GM23248 (cell line): ENCODE measurements around the gene NEUROD1. TPM values are rescaled to one million over a fixed set of nuclear protein-coding genes. Genes with fewer than 3 reads are reported as not detected.

Experiments
- DNase-seq: peaks from one replicate; pipeline ENCODE4 v3.0.0-alpha.2; 2015
- H2AFZ ChIP-seq: fragments of 200-600 bp; sonication (generic); 2 replicates; pipeline ENCODE4 v1.6.1; 2016; ENCODE audit warnings: antibody characterized with exemption
- H3F3A ChIP-seq: fragments of 200-600 bp; sonication (generic); 2 replicates; pipeline ENCODE4 v1.6.1; 2016; ENCODE audit warnings: mild to moderate bottlenecking, antibody characterized with exemption, mixed run types; ENCODE audit not compliant: insufficient read depth
- H3K27ac ChIP-seq: fragments of 200-600 bp; sonication (generic); 2 replicates; pipeline ENCODE4 v1.5.1; 2016; ENCODE audit warnings: mild to moderate bottlenecking
- H3K27me3 ChIP-seq: fragments of 200-600 bp; sonication (generic); replicated peaks from 2 replicates; pipeline ENCODE4 v1.6.1; 2016; ENCODE audit warnings: mild to moderate bottlenecking; ENCODE audit not compliant: insufficient read depth
- H3K36me3 ChIP-seq: fragments of 200-600 bp; sonication (generic); 2 replicates; pipeline ENCODE4 v1.6.1; 2016; ENCODE audit warnings: low read depth, mild to moderate bottlenecking
- H3K4me1 ChIP-seq: fragments of 200-600 bp; sonication (generic); 2 replicates; pipeline ENCODE4 v1.6.1; 2016; ENCODE audit warnings: mild to moderate bottlenecking; ENCODE audit not compliant: insufficient read depth
- H3K4me2 ChIP-seq: fragments of 200-600 bp; sonication (generic); one replicate; pipeline ENCODE4 v1.6.1; 2016; ENCODE audit warnings: mild to moderate bottlenecking; ENCODE audit not compliant: unreplicated experiment
- H3K4me3 ChIP-seq: fragments of 200-600 bp; sonication (generic); 2 replicates; pipeline ENCODE4 v1.5.1; 2016; ENCODE audit warnings: mild to moderate bottlenecking
- H3K79me2 ChIP-seq: fragments of 200-600 bp; sonication (generic); 2 replicates; pipeline ENCODE4 v1.6.1; 2016; ENCODE audit warnings: mild to moderate bottlenecking; ENCODE audit not compliant: insufficient read depth
- H3K9ac ChIP-seq: fragments of 200-600 bp; sonication (generic); 2 replicates; pipeline ENCODE4 v1.6.1; 2016; ENCODE audit warnings: mild to moderate bottlenecking
- H3K9me2 ChIP-seq: fragments of 200-600 bp; sonication (generic); 2 replicates; pipeline ENCODE4 v1.6.1; 2016; ENCODE audit warnings: mixed run types, mild to moderate bottlenecking, moderate library complexity; ENCODE audit not compliant: insufficient read depth
- H3K9me3 ChIP-seq: fragments of 200-600 bp; sonication (generic); one replicate; pipeline ENCODE4 v1.6.1; 2017; ENCODE audit warnings: low read depth
- H4K20me1 ChIP-seq: fragments of 200-600 bp; sonication (generic); 2 replicates; pipeline ENCODE4 v1.6.0; 2016; ENCODE audit not compliant: insufficient read depth
- EZH2 ChIP-seq: fragments of 200-600 bp; sonication (generic); IDR thresholded peaks from 2 replicates; pipeline ENCODE4 v1.6.1; 2018; ENCODE audit warnings: antibody characterized with exemption, mild to moderate bottlenecking; ENCODE audit not compliant: insufficient read depth, poor library complexity, severe bottlenecking
- EZH2phosphoT487 ChIP-seq: fragments of 200-600 bp; sonication (generic); IDR thresholded peaks from 2 replicates; pipeline ENCODE4 v1.6.1; 2018; ENCODE audit warnings: antibody characterized with exemption, moderate library complexity, mild to moderate bottlenecking, low read depth; ENCODE audit not compliant: insufficient read depth
- WGBS, 2 experiments: methylation state at CpG; one replicate each; pipeline ENCODE4 v1.1.6; 2015 to 2017; ENCODE audit warnings: low lambda C conversion rate in 2 of 2, low coverage in 1 of 2; ENCODE audit errors: missing lambda C conversion rate in 2 of 2; 5-methylcytosine and 5-hydroxymethylcytosine counted together
- in situ Hi-C: fragments of 300-500 bp; cut with MboI; formaldehyde crosslinking; loops from 2 replicates; pipeline ENCODE4 v1.15.0; 2020
- polyA plus RNA-seq: library from polyadenylated mRNA; unstranded; fragments of >200 nt; fragmentation: Nextera tagmentation; extraction: Ambion mirVana; gene quantifications from 2 replicates; pipeline ENCODE4 v1.2.1, GENCODE V29; 2016
- total RNA-seq: library from RNA; depleted of rRNA; stranded (reverse); fragments of >200 nt; shearing (Covaris generic); gene quantifications from 2 replicates; pipeline ENCODE4 v1.2.3, GENCODE V29; 2014

NEUROD1 gene
- total and polyA plus RNA-seq, 2 experiments from 2014 or later = not detected

DNA sequence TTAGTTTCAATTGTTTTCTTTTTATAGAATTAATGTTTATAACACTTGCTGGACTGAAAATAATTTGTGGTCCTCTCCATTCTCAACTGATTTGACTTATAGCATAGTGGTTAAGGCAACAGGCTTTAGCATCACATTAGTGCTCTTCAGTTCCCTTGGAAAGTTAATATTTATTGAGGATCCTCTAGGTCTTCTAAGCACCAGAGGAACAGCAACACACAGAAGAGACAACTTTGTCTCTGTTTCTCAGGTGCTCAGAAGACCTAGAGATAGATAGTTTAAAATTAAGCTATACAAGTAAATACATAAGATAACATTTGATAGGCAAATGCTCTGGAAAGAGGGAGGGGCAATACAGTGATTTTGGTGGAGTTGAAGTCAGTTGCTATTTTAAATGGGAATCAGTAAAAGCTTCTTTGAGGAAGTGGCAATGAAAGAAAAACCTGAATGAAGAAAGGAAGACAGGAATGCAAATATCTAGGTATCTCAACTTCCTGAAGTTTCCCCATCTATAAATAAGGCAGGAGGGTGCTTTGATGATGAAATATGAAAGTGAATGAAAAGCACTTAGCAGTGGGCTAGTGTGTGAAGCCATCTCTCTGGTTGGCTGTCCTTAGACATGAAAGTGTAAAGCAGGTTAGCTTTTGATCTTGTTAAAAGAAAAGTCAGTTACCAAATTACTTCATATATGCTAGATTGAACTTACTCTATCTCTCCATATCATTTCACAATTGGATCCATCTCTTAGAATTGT, 7.9 kb downstream of the NEUROD1 start:
- in situ Hi-C loops = no loop called here

DNA sequence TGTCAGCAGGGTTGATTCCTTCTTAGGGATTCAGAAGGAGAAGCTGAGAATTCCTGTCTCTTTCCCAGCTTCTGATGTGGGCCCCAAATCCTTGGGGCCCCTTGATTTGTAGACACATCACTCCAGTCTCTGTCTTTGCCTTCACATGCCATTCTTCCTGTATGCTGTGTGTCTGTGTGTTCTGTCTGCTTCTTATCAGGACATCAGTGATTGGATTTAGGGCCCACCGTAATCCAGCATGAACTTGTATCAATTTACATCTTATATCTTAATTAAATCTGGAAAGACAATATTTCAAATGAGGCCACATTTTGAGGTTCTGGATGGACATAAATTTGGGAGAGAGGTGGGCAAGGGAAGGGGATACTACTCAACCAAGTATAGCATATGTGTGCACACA, 9.7 kb downstream of the NEUROD1 start:
- Histone ChIP-seq H3K9me2 (no peaks in the 10 kb centered on the region), H3K27ac (no peak overlapping the region), H3K27me3 (peaks cover 52% of the 10 kb centered on the region), H3F3A (no peaks in the 10 kb centered on the region), H4K20me1 (no peaks in the 10 kb centered on the region), H2AFZ (no peak overlapping the region), H3K9ac (no peak overlapping the region), H3K4me3 (no peak overlapping the region), H3K4me2 (no peak overlapping the region), H3K36me3 (no peaks in the 10 kb centered on the region), H3K4me1 (no peaks in the 10 kb centered on the region), H3K79me2 (no peaks in the 10 kb centered on the region), H3K9me3 (no peaks in the 10 kb centered on the region)
- no peak for DNase-seq
- TF ChIP-seq EZH2phosphoT487 (no peak), EZH2 (no peak)
- WGBS, 2 experiments = 32 to 57% methylated on average over 1 of the region's 1 CpG
- in situ Hi-C loops = no loop called here

More for the DNA sequence above, 7.9 kb downstream of the NEUROD1 start:
- H2AFZ ChIP-seq = no peak overlapping the region
- no peaks in the 10 kb centered on the region for H3K79me2 ChIP-seq
- no peaks in the 10 kb centered on the region for H3K36me3 ChIP-seq
- no peak overlapping the region for H3K4me2 ChIP-seq
- H3K27ac ChIP-seq = no peak overlapping the region
- no peaks in the 10 kb centered on the region for H3K4me1 ChIP-seq
- no peak overlapping the region for H3K9ac ChIP-seq
- H3K9me3 ChIP-seq = no peaks in the 10 kb centered on the region
- H3K4me3 ChIP-seq = no peak overlapping the region
- no peaks in the 10 kb centered on the region for H4K20me1 ChIP-seq
- no peak for DNase-seq
- H3K27me3 ChIP-seq = peaks cover 57% of the 10 kb centered on the region
- H3K9me2 ChIP-seq = no peaks in the 10 kb centered on the region
- no peaks in the 10 kb centered on the region for H3F3A ChIP-seq
- TF ChIP-seq EZH2 = no peak
- no peak for TF ChIP-seq EZH2phosphoT487

DNA sequence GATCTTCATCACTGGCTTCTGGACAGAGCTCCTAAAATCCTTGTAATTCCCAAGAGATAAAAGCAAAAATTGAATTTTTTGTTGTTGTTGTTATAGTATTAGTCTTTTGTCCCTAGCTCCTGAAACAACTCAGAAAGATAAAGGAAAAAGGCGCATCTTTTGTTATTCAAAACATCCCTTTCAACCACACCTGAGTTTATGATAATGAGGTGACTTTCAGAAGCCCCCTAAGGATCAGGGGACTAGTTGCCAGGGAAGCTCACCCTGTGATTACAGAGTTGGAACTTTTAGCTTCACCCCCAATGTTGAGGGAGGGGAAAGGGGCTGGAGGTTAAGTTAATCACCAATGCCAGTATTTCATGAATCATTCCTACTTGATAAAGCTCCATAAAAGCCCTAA, 13.1 kb downstream of the NEUROD1 start:
- no peaks in the 10 kb centered on the region for H3K36me3 ChIP-seq
- no peaks in the 10 kb centered on the region for H3K4me1 ChIP-seq
- no peak overlapping the region for H3K4me3 ChIP-seq
- no peaks in the 10 kb centered on the region for H4K20me1 ChIP-seq
- WGBS, 2 experiments = 10 to 26% methylated on average over 1 of the region's 1 CpG
- no peaks in the 10 kb centered on the region for H3K79me2 ChIP-seq
- H3K4me2 ChIP-seq = no peak overlapping the region
- no peaks in the 10 kb centered on the region for H3F3A ChIP-seq
- H3K27me3 ChIP-seq = peaks cover 34% of the 10 kb centered on the region
- no peak for TF ChIP-seq EZH2phosphoT487
- TF ChIP-seq EZH2 = no peak
- no peaks in the 10 kb centered on the region for H3K9me3 ChIP-seq
- DNase-seq = no peak
- H3K27ac ChIP-seq = no peak overlapping the region
- H3K9ac ChIP-seq = no peak overlapping the region
- in situ Hi-C loops = no loop called here
- no peak overlapping the region for H2AFZ ChIP-seq
- H3K9me2 ChIP-seq = no peaks in the 10 kb centered on the region

DNA sequence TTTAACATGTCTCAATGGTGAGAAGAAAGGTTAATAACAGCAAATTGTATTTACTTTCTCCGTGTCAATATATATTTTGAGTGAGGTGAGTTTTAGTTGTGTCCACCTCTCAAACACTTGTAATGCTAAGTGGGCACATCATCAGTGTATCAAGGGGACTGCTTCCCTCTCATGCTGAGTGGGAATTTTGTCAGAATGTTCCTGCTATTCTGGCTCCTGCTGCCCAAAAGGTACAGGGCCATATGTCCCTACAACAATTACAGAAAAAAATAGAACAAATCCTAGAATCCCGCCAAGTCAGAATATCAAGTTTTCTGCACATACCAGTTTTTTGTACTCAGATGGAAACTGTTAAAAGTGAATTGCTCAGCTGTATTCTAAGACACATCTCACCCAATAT, 18.0 kb downstream of the NEUROD1 start:
- in situ Hi-C loops = no loop called here
- H3K27me3 ChIP-seq = peaks cover 29% of the 10 kb centered on the region; the same call in 1 of the 2 replicates
- no peak for DNase-seq
- no peaks in the 10 kb centered on the region for H3K9me3 ChIP-seq
- no peak overlapping the region for H3K4me3 ChIP-seq
- H2AFZ ChIP-seq = no peak overlapping the region
- no peak for TF ChIP-seq EZH2phosphoT487
- no peak for TF ChIP-seq EZH2
- H3K79me2 ChIP-seq = no peaks in the 10 kb centered on the region
- no peaks in the 10 kb centered on the region for H3F3A ChIP-seq
- no peaks in the 10 kb centered on the region for H3K36me3 ChIP-seq
- no peak overlapping the region for H3K4me2 ChIP-seq
- H3K4me1 ChIP-seq = no peaks in the 10 kb centered on the region
- no peak overlapping the region for H3K9ac ChIP-seq
- H3K27ac ChIP-seq = no peak overlapping the region
- no peaks in the 10 kb centered on the region for H3K9me2 ChIP-seq
- no peaks in the 10 kb centered on the region for H4K20me1 ChIP-seq
- WGBS, 2 experiments = 75 to 81% methylated on average over 2 of the region's 2 CpGs

DNA sequence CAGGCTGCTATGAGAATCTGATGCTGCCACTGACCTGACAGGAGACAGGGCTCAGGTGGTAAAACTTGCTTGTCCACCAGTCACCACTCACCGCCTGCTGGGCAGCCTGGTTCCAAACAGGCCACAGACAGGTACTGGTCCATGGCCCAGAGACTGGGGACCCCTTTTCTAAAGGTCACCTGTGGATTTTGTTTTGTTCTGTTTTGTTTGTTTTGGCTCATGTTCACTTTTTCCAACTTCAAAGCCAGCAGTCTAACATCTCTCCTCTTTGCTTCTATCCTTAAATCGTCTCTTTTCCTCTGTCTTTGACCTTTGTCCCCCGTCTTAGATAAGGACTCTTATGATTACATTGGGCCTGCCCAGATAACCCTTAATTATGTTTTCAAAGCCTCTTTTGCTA, 20.1 kb downstream of the NEUROD1 start:
- Histone ChIP-seq H3K4me2 (no peak overlapping the region), H4K20me1 (no peaks in the 10 kb centered on the region), H3K36me3 (no peaks in the 10 kb centered on the region), H3K4me1 (no peaks in the 10 kb centered on the region), H3K79me2 (no peaks in the 10 kb centered on the region), H2AFZ (no peak overlapping the region), H3K4me3 (no peak overlapping the region), H3F3A (no peaks in the 10 kb centered on the region), H3K9ac (no peak overlapping the region), H3K27ac (no peak overlapping the region), H3K27me3 (peaks cover 36% of the 10 kb centered on the region; the same call in 1 of the 2 replicates), H3K9me2 (no peaks in the 10 kb centered on the region), H3K9me3 (no peaks in the 10 kb centered on the region)
- TF ChIP-seq EZH2 = no peak
- TF ChIP-seq EZH2phosphoT487 = no peak
- WGBS, 2 experiments = 37 to 52% methylated on average over 3 of the region's 3 CpGs
- DNase-seq = no peak
- in situ Hi-C loops = no loop called here
